ENCODE data around the gene HOXB5. TPM values are rescaled to one million over a fixed set of nuclear protein-coding genes. Genes with fewer than 3 reads are reported as not detected.

HOXB5 gene
- total RNA-seq, 1 experiment from 2014 or later, result not detected

GRCh38 chr17:48571024-48571818 lies 22.4 kb downstream of the HOXB5 start:
- no peaks in the 10 kb centered on the region for H3K9me3 ChIP-seq (ENCODE audit: control insufficient read depth, low read depth, low read length)
- TF ChIP-seq, protein P1, sequence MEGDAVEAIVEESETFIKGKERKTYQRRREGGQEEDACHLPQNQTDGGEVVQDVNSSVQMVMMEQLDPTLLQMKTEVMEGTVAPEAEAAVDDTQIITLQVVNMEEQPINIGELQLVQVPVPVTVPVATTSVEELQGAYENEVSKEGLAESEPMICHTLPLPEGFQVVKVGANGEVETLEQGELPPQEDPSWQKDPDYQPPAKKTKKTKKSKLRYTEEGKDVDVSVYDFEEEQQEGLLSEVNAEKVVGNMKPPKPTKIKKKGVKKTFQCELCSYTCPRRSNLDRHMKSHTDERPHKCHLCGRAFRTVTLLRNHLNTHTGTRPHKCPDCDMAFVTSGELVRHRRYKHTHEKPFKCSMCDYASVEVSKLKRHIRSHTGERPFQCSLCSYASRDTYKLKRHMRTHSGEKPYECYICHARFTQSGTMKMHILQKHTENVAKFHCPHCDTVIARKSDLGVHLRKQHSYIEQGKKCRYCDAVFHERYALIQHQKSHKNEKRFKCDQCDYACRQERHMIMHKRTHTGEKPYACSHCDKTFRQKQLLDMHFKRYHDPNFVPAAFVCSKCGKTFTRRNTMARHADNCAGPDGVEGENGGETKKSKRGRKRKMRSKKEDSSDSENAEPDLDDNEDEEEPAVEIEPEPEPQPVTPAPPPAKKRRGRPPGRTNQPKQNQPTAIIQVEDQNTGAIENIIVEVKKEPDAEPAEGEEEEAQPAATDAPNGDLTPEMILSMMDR (conservative IDR thresholded peaks at IDR 0.05), result no peak
- no peak overlapping the region for H2AFZ ChIP-seq (ENCODE audit: low read length)
- Mint-ChIP-seq H3K36me3 (ENCODE audit: insufficient read depth in 1 of 3, low read depth in 3 of 3) (no peaks in the 10 kb centered on the region; a peak in 1 of 7 replicates), H3K27me3 (ENCODE audit: low read depth) (no peaks in the 10 kb centered on the region), H3K9me3 (peaks cover 0 to 12% of the 10 kb centered on the region in 2 experiments; a peak in 1 of 5 replicates), H3K4me3 (no peak overlapping the region), H3K27ac (no peak overlapping the region), H3K4me1 (peaks cover 6 to 20% of the 10 kb centered on the region in 2 experiments)
- no peak overlapping the region for H4K8ac ChIP-seq (replicated peaks; ENCODE audit: insufficient read length, low read depth, low read length)
- no peak overlapping the region for H3K27ac ChIP-seq (ENCODE audit: insufficient read length, low read depth, low read length)
- no CpG with 5 or more reads among the region's 26 CpGs for WGBS (ENCODE audit: extremely low coverage, insufficient read length, low lambda C conversion rate)
- H3K9ac ChIP-seq (ENCODE audit: extremely low read depth, insufficient read length, low read length), result no peak overlapping the region
- H3T11ph ChIP-seq (ENCODE audit: low read length), result no peak overlapping the region
- H4K91ac ChIP-seq (ENCODE audit: insufficient read length, low read depth, low read length), result no peak overlapping the region
- peaks cover 4% of the 10 kb centered on the region for H4K20me1 ChIP-seq (ENCODE audit: control insufficient read depth, insufficient read depth, insufficient read length)
- H3K14ac ChIP-seq (ENCODE audit: insufficient read depth, low read length), result no peak overlapping the region
- DNase-seq, result peak; percentile 65
- no peak overlapping the region for H3K56ac ChIP-seq (ENCODE audit: insufficient read length, low read depth, low read length)
- H2BK120ac ChIP-seq (ENCODE audit: low read depth, low read length, poor library complexity, severe bottlenecking), result no peak overlapping the region
- no peak overlapping the region for H3K4ac ChIP-seq (ENCODE audit: low read depth, low read length)
- H3K79me2 ChIP-seq (ENCODE audit: insufficient read depth, low read length), result no peaks in the 10 kb centered on the region
- H3K18ac ChIP-seq (ENCODE audit: insufficient read length, low read depth, low read length), result no peak overlapping the region
- peaks cover 2% of the 10 kb centered on the region; the same call in 1 of the 2 replicates for H3K4me1 ChIP-seq (ENCODE audit: insufficient read depth, low read length)
- H3K79me1 ChIP-seq (ENCODE audit: insufficient read depth, low read depth, low read length, poor library complexity, severe bottlenecking), result no peaks in the 10 kb centered on the region
- H3K4me2 ChIP-seq (ENCODE audit: insufficient read depth, insufficient read length, low read length), result no peak overlapping the region
- no peak overlapping the region for H2AK5ac ChIP-seq (ENCODE audit: insufficient read length, low read length)
- no peak overlapping the region for H2BK20ac ChIP-seq (ENCODE audit: low read depth, low read length, poor library complexity, severe bottlenecking)
- H2BK15ac ChIP-seq (ENCODE audit: low read depth, low read length), result no peak overlapping the region
- H3K27me3 ChIP-seq (ENCODE audit: insufficient read depth, low read length), result peaks cover 100% of the 10 kb centered on the region
- no peak overlapping the region for H2BK5ac ChIP-seq (ENCODE audit: insufficient read length, low read length)
- no peak overlapping the region for H4K5ac ChIP-seq (ENCODE audit: insufficient read length, low read depth, low read length)
- no peaks in the 10 kb centered on the region for H3K23me2 ChIP-seq (ENCODE audit: insufficient read length, low read depth, low read length, poor library complexity, severe bottlenecking)
- no peak overlapping the region for H2BK12ac ChIP-seq (ENCODE audit: insufficient read length, low read depth, low read length)
- H3K23ac ChIP-seq (ENCODE audit: insufficient read length, low read depth, low read length), result no peak overlapping the region
